Measurements from ENCODE around the gene DHX40.
"Not testable (repeated sequence)": the region's sequence is repeated elsewhere in the genome, so short reads cannot be mapped to it uniquely, and the experiment has no call there.

Gene DHX40

GRCh38 chr17:59558039-59558438 lies 7.4 kb upstream of the DHX40 start:
- no peak for DNase-seq (ENCODE audit: low read depth in 2 of 2)

GRCh38 chr17:59558953-59559352 lies 6.5 kb upstream of the DHX40 start:
- no peak for DNase-seq (ENCODE audit: low read depth in 2 of 2)

GRCh38 chr17:59561042-59561441 lies 4.4 kb upstream of the DHX40 start:
- no peak for DNase-seq (ENCODE audit: low read depth in 2 of 2)

GRCh38 chr17:59565959-59566324 lies 532 bp downstream of the DHX40 start:
- DNase-seq (ENCODE audit: low read depth in 2 of 2), result peak in 1 of 2 donors; percentile 26

- DNase-seq (ENCODE audit: low read depth in 2 of 2), result not testable (repeated sequence)
These were observed 3.7 kb downstream of the DHX40 start for GRCh38 chr17:59569151-59569550.

GRCh38 chr17:59572301-59572924 lies 7.0 kb downstream of the DHX40 start:
- DNase-seq (ENCODE audit: low read depth in 2 of 2), result no peak

GRCh38 chr17:59584168-59584567 lies 18.8 kb downstream of the DHX40 start:
- DNase-seq (ENCODE audit: low read depth in 2 of 2), result not testable (repeated sequence)

GRCh38 chr17:59600169-59600568 lies 34.8 kb downstream of the DHX40 start:
- DNase-seq (ENCODE audit: low read depth in 2 of 2), result no peak

GRCh38 chr17:59601130-59601529 lies 35.7 kb downstream of the DHX40 start:
- DNase-seq (ENCODE audit: low read depth in 2 of 2), result no peak

- DNase-seq (ENCODE audit: low read depth in 2 of 2), result no peak
These were observed 41.7 kb downstream of the DHX40 start for GRCh38 chr17:59607061-59607460.

GRCh38 chr17:59607817-59608403 lies 42.5 kb downstream of the DHX40 start:
- DNase-seq (ENCODE audit: low read depth in 2 of 2), result peak in 1 of 2 donors; percentile 38

GRCh38 chr17:59611503-59611902 lies 46.1 kb downstream of the DHX40 start:
- DNase-seq (ENCODE audit: low read depth in 2 of 2), result no peak

- no peak for DNase-seq (ENCODE audit: low read depth in 2 of 2)
These were observed 51.0 kb downstream of the DHX40 start for GRCh38 chr17:59616253-59616920.

GRCh38 chr17:59617156-59617732 lies 51.8 kb downstream of the DHX40 start:
- no peak for DNase-seq (ENCODE audit: low read depth in 2 of 2)

- DNase-seq (ENCODE audit: low read depth in 2 of 2), result no peak
These were observed 53.6 kb downstream of the DHX40 start for GRCh38 chr17:59619035-59619297.

GRCh38 chr17:59619298-59620063 lies 54.1 kb downstream of the DHX40 start, which contains the start of gene CLTC:
Gene CLTC, plus strand, starts transcription at chr17:59619895. Its CDS starts 237 bp downstream, at chr17:59620132.
- DNase-seq (ENCODE audit: low read depth in 2 of 2), result peak; percentile 87 to 88

- DNase-seq (ENCODE audit: low read depth in 2 of 2), result no peak
These were observed 54.6 kb downstream of the DHX40 start for GRCh38 chr17:59620064-59620359.

- peak; percentile 27 to 52 for DNase-seq (ENCODE audit: low read depth in 2 of 2)
These were observed 55.3 kb downstream of the DHX40 start for GRCh38 chr17:59620518-59621259.

- no peak for DNase-seq (ENCODE audit: low read depth in 2 of 2)
These were observed 56.4 kb downstream of the DHX40 start for GRCh38 chr17:59621771-59622170.

GRCh38 chr17:59623151-59623550 lies 57.7 kb downstream of the DHX40 start:
- DNase-seq (ENCODE audit: low read depth in 2 of 2), result no peak

- DNase-seq (ENCODE audit: low read depth in 2 of 2), result no peak
These were observed 61.3 kb downstream of the DHX40 start for GRCh38 chr17:59626756-59627155.

GRCh38 chr17:59627274-59627673 lies 61.9 kb downstream of the DHX40 start:
- no peak for DNase-seq (ENCODE audit: low read depth in 2 of 2)
